ENCODE measurements around the gene C2orf76.

DNA sequence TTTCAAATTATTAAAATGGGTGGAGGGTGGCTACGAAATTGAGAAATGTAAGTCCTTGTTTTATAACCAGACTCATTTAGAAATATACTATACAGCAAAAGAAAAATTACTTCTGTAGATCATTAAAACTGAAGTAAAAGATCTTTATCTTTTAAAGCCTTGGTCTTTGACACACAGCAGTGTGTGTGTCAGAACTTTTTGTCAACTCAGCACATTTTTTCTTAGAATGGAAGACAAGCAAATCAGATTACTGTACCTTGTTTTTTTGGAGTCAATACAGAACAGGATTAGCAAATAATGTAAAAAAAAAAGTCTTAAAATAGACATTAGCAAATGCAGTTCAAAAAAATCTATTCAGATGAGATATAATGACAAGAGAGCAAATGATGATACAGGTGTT is 49.1 kb downstream of the C2orf76 start:
- TF ChIP-seq POLR2AphosphoS5 (IDR thresholded peaks at IDR 0.05; ENCODE audit: borderline replicate concordance, low read depth, low read length) (no peak), EZH2 (IDR thresholded peaks at IDR 0.05) (no peak), FOXP2 (optimal IDR thresholded peaks at IDR 0.05; ENCODE audit: control extremely low read depth, extremely low read length, insufficient read depth) (no peak)
